HPDE6-E6E7 (cell line): ENCODE measurements around the gene SLC44A4.
A peak's percentile ranks its signal among the peaks of the same experiment; 100 is the strongest.
"Not testable (repeated sequence)": the region's sequence is repeated elsewhere in the genome, so short reads cannot be mapped to it uniquely, and the experiment has no call there.

Experiments
- DNase-seq: peaks from one replicate; pipeline ENCODE4 v3.0.0; 2011; ENCODE audit warnings: missing footprints; ENCODE audit errors: extremely low spot score

SLC44A4 gene

DNA sequence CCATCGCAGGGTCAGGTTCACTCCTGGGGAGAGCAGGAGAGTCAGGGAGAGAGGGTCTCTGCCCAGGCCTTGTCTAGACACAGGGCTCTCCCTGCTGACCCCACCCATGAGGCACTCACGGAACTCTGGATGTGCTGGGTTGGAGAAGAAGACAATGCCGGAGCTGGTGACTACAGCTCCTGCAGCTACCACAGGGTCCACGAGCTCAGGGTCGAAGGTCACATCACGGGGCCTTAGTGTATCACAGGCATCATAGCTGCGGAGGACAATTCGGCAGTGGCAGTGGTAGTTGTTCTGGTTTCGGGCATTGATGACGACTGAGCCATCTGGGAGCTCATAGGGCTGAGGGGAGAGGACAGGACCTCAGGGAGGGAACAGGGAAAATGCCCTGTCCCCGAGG lies 18.9 kb downstream of the SLC44A4 start:
- no peak for DNase-seq

DNA sequence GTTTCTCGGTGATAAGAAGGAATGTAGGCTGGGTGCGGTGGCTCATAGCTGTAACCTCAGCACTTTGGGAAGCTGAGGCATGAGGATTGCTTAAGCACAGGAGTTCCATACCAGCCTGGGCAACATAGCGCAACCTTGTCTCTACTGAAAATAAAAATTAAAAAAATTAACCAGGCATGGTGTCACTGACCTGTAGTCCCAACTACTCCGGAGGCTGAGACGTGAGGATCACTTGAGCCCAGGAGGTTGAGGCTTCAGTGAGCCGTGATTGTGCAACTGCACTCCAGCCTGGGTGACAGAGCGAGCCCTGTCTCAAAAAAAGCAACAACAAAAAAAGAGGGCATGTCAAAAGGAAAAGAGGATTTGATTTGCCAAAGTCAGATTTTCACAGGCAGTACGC lies 20.1 kb downstream of the SLC44A4 start:
- no peak for DNase-seq

DNA sequence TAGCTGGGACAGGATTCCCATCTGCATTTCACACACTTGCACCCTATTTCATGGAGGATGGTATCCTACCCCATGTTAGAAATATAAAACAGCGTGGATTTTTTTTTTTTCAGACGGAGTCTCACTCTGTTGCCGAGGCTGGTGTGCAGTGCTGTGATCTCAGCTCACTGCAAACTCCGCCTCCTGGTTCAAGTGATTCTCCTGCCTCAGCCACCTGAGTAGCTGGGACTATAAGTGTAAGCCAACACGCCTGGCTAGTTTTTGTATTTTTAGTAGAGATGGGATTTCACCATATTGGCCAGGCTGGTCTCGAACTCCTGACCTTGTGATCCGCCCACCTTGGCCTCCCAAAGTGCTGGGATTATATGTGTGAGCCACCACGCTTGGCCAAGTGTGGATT lies 21.0 kb downstream of the SLC44A4 start:
- DNase-seq: not testable (repeated sequence)

DNA sequence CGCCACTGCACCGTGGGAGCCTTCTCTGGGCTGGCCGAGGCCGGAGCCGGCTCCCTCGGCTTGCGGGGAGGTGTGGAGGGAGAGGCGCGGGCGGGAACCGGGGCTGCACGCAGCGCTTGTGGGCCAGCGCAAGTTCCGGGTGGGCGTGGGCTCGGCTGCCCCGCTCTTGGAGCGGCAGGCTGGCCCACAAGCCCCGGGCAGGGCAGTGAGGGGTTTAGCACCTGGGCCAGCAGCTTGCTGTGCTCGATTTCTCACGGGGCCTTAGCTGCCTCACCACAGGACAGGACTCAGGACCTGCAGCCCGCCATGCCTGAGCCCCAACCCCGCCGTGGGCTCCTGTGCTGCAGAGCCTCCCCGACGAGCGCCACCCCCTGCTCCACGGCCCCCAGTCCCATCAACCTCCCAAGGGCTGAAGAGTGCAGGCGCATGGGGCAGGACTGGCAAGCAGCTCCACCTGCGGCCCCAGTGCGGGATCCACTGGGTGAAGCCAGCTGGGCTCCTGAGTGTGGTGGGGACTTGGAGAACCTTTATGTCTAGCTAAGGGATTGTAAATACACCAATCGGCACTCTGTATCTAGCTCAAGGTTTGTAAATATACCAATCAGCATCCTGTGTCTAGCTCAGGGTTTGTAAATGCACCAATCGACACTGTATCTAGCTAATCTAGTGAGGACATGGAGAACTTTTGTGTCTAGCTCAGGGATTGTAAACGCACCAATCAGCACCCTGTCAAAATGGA lies 26.6 kb downstream of the SLC44A4 start:
- not testable (repeated sequence) for DNase-seq

DNA sequence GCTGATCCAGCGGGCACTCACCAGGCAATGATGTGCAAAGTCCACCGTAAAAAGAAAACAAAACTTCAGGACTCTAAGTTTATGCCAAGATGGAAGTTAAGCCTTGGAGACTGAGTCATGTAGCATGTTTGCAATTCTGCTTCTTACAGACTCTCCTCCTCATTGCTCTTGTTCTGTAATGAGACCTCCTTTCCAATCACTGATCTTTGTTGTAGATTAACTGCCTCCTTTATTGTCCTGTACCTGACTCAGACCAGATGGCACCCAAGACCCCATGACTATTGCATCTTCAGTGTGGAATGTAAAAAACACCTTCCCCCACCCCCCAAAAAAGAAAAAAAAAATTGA lies 27.3 kb downstream of the SLC44A4 start:
- DNase-seq: no peak

DNA sequence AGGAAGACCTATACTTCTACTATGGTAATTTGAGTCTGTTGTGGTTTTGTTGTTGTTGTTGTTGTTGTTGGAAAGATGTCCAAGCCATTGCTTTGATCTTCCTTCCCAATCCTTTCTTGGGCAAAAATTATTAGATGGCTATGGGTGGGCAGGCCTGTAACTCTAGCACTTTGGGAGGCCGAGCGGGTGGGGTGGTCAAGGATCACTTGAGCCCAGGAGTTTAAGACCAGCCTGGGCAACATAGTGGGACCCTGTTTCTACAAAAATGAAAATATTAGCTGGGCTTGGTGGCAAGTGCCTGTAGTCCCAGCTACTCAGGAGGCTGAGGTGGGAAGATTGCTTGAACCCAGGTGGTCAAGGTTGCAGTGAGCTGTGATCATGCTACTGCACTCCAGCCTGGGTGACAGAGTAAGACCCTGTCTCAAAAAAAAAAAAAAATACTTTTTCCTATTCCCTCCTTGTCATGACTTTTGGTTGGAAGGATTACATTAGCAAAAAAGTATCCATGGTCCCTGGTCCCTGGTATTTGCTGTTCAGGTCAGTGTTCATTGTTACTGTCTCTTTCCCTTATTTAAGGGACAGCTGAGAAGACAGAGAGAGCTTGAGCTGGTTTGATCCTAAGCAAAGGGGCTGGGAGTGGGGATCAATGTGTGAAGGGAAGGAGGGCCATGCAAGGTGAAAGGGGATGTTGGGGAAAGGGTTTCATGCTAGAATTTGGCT lies 27.9 kb downstream of the SLC44A4 start:
- DNase-seq: no peak

DNA sequence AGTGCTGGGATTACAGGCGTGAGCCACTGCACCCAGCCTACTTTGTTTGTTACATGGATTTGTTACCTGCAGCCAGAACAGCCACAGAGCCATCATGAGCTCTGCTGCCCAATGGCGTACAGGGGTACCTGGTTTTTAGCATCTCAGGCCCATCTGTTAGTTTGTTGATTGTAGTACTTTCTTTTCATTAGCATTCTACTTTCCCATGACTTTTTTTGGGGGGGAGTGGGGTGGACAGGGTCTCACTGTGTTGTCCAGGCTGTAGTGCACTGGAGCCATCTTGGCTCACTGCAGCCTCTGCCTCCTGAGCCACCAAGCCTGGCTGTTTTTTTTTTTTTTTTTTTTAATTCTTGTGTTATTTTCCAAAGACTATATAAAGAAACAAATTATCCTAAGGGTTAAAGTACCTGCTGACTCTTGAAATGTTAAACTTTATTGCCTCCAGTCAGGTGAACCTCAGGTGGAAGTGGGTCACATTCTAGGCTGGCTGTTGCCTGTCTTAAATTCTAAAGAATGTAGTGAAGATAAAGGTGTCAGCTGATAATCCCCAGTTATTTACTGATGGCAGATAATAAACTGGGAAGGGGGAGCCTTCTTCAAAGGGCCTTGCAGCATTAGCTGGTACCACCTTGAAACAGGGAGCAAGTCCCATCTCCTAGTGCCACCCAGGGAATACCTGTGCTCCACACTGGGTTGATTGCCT lies 31.4 kb downstream of the SLC44A4 start:
- no peak for DNase-seq

DNA sequence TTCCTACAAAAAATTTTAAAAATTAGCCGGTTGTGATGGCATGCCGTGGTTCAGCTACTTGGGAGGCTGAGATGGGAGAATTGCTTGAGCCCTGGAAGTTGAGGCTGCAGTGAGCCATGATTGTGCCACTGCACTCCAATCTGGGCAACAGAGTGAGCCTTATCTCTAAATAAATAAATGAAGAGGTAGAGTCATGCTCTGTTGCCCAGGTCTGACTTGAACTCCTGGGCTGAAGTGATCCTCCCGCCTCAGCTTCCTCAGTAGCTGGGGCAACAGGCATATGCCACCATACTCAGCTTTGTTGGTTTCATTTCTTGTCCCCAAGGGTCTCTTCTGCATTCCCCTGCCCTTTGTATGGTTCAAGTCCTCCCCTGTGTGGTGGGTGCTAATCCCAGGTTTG lies 34.3 kb downstream of the SLC44A4 start:
- DNase-seq: no peak

DNA sequence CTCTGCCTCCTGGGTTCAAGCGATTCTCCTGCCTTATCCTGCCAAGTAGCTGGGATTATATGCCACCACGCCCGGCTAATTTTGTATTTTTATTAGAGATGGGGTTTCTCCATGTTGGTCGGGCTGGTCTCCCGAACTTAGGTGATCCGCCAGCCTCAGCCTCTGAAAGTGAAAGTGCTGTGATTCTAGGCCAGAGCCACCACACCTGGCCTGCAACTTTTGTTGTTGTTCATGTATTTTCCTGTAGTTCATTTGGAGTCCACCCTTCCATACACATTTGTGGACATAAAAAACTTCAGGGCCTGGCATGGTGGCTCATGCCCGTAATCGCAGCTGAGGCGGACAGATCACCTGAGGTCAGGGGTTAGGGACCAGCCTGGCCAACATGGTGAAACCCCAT lies 36.7 kb downstream of the SLC44A4 start:
- no peak for DNase-seq

DNA sequence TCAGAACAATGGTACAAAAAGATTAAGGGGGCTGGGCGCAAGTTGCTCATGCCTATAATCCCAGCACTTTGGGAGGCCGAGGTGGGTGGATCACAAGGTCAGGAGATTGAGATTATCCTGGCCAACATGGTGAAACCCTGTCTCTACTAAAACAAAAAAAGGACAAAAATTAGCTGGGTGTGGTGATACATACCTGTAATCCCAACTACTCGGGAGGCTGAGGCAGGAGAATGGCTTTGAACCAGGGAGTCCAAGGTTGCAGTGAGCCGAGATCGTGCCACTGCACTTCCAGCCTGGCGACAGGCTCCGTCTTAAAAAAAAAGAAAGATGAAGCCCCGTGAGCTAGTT lies 39.0 kb downstream of the SLC44A4 start:
- DNase-seq: not testable (repeated sequence)

DNA sequence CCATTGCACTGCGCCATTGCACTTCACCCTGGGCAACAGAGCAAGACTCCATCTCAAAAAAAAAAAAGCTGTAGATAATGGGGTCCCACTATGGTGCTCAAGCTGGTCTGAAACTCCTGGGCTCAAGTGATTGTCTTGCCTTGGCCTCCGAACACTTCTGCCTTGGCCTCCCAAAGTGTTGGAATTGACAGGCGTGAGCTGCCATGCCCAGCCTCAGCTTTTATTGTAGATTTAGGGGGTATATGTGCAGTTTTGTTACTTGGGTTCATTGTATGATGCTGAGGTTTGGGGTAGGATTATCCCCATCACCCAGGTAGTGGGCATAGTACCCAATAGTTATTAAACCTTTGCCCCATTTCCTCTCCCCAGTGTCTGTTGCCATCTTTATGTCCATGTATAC lies 39.8 kb downstream of the SLC44A4 start:
- DNase-seq: no peak

DNA sequence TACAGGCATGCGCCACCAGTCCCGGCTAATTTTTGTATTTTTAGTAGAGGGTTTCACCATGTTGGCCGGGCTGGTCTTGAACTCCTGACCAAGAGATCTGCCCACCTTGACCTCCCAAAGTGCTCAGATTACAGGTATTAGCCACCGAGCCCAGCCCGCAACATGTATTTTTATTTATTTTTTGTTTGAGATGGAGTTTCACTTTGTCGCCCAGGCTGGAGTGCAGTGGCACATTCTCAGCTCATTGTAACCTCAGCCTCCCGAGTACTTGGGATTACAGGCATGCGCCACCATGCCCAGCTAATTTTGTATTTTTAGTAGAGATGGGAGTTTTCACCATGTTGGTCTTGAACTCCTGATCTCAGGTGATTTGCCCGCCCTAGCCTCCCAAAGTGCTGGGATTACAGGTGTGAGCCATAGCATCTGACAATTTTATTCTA lies 40.7 kb downstream of the SLC44A4 start:
- DNase-seq: not testable (repeated sequence)

DNA sequence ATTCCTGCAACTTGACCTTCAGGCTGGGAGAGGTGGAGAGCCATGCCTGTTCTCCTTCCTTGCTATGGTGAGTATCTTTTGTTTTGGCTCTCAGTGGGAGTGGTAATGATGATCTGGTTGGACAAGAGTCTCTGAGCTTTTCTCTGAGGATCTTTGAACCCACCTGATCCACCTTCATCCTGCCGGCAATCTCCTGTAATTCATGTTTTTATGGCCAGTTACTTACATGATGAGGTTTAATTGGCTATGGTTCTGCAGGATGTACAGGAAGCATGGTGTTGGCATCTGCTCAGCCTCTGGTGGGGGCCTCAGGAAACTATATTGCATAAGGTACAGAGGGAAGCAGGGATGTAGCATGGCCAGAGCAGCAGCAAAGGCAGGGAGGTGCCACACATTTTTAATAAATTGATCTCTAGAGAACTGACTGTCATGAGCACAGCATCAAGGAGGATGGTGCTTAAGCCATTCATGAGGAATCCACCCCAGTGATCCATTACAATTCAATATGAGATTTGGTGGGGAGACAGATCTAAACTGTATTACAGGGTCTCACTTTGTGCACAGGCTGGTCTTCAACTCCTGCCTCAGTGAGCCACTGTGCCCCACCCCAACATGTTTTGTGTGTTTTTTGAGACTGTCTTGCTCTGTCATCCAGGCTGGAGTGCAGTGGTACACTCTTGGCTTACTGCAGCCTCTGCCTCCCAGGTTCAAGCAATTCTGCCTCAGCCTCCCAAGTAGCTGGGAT lies 41.3 kb downstream of the SLC44A4 start:
- DNase-seq: no peak

DNA sequence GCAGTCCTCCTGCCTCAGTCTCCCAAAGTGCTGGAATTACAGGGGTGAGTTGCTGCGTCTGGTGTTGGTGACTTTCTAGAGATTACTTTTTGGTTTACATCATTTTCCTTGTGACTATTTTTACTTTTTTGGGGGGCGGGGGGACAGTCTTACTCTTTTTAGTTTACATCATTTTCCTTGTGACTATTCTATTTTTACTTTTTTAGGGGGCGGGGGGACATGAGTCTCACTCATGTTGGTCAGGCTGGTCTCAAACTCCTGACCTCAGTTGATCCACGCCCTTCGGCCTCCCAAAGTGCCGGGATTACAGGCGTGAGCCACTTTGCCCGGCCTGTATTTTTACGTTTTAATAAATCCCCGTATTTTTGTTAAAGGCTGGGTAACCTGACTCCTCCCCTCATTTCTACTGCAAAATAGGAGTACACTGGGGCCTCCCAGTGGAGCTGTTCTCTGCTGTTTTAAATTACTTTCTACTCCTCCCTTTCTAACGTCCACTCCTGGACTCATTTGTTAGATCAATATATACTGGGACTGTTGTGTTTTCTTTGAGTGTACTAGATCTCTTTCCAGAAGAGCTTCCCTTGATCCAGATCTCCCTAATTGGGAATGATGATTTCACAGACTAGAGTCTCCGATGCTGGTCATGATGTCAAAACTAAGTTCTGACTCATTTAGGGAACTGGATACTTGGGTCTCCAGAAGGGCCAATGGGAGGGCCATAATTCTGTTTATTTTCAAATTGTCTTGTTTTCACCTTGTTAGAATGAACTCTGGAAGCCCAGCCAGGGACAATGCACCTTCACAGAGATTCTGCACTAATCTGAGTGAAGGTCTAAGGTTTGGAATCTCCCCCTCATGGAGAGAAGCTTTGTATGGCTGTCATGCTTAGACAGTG lies 42.1 kb downstream of the SLC44A4 start:
- DNase-seq: no peak

DNA sequence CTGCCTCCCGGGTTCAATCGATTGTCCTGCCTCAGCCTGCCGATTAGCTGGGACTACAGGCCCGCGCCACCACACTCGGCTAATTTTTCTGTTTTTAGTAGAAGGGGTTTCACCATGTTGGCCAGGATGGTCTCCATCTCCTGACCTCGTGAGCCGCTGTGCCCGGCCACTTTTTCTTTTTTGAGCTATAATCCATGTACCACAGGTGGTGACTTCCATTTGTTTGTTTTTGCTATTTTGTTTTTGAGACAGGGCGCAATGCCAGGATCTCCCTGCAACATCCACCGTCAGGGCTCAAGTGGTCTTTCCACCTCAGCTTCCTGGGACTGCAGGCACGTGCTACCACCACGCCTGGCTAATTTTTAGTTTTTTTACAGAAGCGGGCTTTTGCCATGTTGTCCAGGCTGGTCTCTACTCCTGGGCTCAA lies 42.7 kb downstream of the SLC44A4 start:
- DNase-seq: no peak

DNA sequence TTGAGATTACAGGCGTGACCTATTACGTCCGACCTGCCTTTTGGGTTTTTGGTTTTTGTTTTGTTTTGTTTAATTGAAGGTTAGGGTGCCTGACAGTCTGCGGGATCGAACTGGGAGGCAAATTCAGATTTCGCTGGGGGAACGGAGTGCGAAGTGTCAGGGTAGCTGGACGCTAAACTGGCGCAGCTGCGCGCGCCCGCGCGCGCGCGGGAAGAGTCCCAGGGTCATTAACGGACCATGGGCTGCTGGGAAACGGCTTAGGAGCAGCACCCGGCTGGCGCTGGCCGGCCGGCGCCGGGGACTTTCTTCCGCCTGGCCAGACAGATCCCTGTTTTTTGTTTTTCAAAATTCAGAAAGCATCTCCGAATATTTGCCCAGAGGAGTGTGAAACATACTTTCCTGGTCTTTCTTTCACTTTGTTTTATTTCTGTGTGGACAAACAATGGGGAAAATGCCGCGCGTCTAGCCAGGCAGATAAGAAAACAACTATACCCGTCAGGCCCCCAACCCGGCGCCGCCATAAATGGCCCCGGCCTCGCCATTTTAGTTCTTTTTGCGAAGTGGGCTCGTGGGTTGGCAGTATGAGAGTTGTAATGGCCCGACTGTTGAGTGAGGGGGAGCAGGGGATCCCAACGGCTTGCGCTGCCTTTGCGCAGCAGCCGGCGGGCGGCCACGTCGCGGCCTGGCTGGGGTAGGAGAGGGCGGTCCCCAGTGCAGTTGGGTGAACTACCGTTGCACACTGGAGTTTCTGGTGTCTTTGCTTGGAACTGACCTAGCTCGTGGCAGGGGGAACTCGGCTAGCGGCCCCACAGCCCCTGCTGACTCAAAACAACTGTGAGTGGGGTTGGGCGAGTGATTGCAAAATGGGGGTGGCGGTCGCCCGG lies 44.2 kb downstream of the SLC44A4 start:
- DNase-seq: peak; percentile 77

DNA sequence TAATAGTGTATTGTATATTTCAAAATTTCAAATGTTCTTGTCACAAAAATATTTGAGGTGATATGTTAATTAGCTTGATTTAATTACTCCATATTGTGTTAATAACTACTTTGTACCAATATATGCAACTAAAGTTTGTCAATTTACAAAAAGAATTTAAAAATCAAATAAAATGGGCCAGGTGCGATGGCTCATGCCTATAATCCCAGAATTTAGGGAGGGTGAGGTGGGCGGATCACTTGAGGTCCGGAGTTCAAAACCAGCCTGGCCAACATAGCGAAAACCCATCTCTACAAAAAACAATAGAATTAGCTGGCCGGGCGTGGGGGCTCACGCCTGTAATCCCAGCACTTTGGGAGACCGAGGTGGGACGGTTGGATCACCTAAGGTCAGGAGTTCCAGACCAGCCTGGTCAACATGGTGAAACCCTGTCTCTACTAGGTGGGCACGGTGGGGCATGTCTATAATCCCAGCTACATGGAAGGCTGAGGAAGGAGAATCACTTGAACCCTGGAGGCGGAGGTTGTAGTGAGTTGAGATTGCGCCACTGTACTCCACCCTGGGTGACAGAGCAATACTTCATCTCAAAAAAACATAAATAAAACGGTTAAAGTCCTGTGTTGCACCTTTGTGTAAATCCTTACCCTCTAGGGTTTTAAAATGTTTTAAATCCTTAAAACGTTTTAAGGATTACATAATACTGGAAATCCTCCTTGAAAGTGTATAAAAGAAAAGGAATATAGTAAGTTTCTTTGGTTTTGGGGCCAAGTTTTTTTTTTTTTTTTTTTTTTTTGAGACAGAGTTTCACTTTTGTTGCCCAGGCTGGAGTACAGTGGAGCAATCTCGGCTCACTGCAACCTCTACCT lies 47.2 kb downstream of the SLC44A4 start:
- DNase-seq: no peak

DNA sequence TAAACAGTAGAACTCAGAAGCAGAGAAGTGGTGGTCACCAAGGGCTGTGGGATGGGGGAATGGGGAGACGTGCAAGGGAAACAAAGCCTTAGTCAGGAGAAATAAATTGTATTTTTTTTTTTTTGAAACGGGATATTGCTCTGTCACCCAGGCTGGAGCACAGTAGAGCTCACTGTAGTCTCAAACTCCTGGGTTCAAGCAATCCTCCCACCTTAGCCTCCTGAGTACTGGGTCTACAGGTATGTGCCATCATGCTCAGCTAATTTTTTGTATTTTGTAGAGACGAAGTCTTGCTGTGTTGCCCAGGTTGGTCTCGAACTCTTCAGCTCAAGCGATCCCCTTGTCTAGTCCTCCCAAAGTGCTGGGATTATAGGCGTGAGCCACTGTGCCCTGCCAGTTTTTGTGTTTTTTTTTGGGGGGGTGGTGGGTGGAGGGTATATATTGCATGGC lies 47.9 kb downstream of the SLC44A4 start:
- no peak for DNase-seq

DNA sequence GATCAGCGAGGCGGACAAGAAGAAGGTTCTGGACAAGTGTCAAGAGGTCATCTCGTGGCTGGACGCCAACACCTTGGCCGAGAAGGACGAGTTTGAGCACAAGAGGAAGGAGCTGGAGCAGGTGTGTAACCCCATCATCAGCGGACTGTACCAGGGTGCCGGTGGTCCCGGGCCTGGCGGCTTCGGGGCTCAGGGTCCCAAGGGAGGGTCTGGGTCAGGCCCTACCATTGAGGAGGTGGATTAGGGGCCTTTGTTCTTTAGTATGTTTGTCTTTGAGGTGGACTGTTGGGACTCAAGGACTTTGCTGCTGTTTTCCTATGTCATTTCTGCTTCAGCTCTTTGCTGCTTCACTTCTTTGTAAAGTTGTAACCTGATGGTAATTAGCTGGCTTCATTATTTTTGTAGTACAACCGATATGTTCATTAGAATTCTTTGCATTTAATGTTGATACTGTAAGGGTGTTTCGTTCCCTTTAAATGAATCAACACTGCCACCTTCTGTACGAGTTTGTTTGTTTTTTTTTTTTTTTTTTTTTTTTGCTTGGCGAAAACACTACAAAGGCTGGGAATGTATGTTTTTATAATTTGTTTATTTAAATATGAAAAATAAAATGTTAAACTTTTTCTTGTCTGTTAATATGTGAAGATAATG lies 49.0 kb downstream of the SLC44A4 start:
- DNase-seq: no peak
